Hepatic stellate cell (primary cell): ENCODE results near the gene SETD3.

Source experiments
- DNase-seq: peaks from one replicate; pipeline ENCODE4 v3.0.0; 2011; ENCODE audit warnings: low spot score

Gene SETD3

DNA sequence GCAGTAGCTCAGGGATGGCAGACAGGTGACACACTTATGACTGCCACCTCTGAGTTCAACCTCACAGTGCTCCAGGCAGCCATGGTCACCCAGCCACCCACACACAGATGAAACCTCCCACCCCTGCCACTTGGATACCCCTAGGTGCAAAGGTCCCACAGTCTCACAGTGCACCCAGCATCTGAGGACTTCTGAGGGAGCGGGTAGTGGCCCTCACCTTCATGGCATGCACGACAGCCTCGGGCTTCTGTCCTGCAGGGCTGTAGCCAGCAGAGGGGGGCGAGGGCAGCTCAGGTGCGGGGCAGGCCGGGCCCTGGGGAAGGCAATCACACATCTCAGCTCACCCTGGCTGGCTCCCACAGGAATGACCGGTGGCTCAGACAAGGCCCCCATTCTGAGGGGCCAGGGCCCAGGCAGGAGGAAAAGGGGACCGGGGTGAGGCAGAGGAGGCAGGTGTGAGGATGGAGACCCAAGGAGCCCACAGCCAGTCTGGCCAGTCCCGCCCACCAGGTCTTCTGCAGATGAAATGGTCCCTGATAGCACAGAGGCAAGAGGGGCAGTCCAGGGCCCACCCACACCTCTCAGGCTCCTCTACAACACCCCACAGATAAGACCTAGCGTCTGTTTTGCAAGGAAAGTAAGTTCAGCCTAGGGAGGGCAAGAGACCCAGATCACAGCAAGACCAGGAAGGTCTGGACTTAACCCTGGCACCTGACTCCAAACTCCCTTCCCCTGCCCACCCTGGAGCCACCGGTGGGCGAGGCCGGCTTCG is 36.4 kb upstream of the SETD3 start:
- no peak for DNase-seq

DNA sequence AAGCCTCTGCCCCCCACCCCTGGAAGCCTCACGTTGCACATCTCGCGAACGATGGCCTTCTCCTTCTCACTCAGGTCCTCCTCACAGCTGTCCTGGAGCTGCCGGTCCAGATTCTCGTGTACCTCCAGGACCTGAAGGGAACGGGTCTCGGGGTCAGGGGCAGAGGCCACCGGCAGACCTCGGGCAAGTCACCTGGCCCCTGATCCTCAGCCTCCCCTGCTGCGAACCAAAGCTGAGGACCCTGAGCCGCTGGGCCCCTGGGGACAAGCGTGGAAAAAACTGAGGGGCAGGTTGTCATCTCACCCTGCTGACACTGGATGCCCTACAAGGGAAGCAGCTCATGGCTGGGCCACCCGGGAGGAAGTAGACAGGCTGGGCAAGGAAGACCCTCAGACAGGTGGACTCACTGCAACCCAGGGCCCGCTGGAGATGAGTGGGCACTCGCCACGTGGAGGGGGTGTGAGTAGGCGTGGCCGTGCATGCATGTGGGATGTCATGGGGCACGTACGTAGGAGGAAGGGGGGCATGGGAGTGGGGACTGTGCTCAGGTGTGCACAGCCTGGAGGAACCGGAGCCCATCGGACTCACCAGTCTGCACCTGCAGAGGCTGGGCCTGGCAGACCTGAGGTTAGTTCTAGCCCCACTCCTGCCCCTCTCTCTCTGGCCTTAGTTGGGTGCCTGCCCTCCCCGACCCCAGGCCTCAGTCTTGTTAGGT is 35.7 kb upstream of the SETD3 start:
- DNase-seq: no peak

GRCh38 chr14:99515301-99516155 is 34.9 kb upstream of the SETD3 start:
- no peak for DNase-seq

DNA sequence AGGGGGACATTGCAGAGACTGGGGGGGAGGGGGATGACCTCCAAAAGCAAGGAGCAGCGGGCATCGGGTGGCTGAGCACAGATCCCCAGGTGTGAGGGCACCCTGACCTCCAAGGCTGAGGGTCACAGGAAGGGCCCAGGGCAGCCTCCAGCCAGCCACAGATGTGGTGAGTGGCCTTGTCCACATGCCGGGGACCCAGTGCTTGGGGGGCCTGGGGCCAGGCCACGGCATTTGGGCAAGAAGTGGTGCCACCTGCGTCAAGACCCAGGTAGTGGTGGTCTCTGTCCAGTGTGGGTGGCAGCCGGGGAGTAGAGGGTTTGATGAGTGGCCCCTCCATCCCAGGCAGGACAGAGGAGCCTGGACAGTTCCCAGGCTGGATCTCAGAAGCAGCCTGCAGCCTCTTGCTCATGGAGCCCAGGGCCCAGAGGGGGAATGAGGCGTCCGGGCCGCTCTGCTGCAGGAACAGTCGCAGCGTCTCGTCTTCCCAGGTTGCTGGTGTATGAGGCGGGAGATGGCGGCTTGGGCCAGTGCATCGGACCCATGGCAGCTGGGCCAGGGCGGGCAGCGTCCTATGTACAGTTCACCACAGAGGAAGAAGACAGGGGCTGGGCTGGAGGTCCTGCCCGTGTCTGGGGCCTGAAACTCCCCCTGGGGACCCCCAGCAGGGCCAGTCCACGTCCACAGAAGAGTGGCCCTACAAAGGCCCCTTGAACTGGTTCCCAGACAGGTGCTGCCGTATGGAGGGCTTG is 34.1 kb upstream of the SETD3 start:
- no peak for DNase-seq

DNA sequence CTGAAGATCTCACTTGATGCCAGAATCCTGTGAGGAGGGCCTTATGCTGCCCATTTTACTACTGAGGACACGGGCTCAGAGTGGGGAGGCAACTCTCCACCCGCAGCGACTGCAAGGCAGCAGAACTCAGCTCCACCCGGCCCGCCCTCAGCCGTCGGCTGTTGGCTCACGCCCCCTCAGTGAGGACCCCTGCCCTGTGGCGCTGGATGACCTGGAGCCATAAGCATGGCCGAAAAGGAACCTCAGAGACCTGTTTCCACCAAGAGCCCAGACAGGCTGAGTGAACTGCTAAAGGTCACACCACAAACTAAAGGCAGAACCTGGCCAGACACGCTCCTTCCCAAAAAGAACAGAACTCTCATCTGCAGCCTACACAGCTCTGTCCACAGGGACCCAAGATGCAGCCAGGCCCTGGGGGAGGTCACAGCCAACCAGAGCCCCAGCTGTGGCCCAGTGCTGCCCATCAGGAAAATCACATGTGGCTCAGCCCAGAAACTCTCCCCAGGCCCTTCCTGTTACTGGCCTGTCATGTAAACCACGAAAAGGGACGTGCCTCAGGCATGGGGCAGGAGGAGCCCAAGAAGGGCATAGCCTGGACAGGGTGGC is 33.4 kb upstream of the SETD3 start:
- DNase-seq: no peak

- DNase-seq: no peak
Observed at GRCh38 chr14:99513183-99513694, 32.6 kb upstream of the SETD3 start.

- no peak for DNase-seq
Observed at GRCh38 chr14:99512571-99513182, 32.0 kb upstream of the SETD3 start.

DNA sequence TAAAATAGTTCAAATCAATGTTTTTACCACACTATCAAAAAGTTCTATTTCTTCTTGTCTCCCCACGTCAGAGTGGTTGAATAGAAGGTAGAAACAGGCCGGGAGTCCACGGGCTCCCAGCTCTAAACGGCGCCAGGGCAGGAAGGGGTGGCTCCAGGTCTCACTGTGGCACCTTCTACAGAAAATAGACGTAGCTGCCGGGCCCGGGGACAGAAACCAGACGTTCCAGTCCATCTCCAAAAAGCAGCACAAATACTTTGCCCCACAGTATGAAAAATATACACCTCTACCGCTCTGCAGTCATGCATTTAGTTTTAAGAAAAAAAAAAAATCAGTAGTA is 31.4 kb upstream of the SETD3 start:
- DNase-seq: no peak

DNA sequence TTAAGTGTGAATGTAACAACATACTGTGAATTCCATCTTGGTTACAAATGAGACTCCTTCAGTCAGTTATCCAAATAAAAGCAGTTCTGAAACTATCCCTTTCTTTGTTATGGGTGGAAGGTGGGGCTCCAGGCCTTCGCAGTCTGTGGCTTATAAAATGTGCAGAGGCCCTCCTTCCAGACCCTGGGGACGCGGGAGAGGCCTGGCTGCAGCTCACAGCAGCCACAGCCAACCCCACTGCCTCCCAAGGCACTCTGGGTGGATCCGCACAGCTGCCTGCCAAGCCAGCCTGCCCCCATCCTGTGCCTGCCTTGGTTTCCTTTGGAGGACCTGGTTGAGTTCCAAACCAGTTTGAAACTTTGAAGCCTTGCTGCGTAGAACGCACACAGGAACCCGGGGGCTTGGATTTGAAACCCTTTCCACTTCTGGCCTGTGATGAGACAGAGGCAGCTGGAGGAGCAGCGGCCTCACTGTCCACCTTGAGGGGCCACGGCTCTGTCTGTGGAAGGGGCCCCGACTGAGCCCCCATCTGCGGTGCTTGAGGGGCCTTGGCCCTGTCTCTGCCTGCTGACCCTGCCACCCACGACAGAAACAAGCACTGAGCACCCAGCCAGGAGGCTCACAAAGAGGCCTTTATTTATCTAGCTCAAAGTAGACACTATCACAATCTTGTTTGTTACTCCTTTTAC is 30.9 kb upstream of the SETD3 start:
- DNase-seq: peak; percentile 51

- no peak for DNase-seq
Observed at GRCh38 chr14:99510556-99511139, 30.0 kb upstream of the SETD3 start.

DNA sequence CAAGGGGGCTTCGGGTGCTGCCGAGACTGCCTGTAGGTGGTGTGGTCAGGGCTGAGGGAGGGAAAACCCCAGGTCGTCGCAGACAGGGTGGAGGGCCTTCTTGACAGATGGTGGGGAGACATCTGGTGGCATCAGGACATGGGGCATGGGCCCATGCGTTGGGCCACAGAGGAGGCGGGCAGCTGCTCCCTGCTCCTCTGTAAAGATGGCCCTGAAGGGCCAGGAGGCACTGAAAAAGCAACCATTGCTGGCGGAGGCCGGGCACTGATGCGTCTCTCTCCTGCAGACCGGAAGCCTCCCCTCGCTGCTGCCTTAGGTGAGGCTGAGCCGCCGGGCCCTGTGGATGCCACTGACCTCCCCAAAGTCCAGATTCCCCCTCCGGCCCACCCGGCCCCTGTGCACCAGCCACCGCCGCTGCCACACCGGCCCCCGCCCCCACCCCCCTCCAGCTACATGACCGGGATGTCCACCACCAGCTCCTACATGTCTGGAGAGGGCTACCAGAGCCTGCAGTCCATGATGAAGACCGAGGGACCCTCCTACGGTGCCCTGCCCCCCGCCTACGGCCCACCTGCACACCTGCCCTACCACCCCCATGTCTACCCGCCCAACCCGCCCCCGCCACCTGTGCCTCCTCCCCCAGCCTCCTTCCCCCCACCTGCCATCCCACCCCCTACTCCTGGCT is 29.4 kb upstream of the SETD3 start:
- no peak for DNase-seq

- no peak for DNase-seq
Observed at GRCh38 chr14:99508896-99509629, 28.4 kb upstream of the SETD3 start.

GRCh38 chr14:99507860-99508640 is 27.4 kb upstream of the SETD3 start:
- DNase-seq: no peak

DNA sequence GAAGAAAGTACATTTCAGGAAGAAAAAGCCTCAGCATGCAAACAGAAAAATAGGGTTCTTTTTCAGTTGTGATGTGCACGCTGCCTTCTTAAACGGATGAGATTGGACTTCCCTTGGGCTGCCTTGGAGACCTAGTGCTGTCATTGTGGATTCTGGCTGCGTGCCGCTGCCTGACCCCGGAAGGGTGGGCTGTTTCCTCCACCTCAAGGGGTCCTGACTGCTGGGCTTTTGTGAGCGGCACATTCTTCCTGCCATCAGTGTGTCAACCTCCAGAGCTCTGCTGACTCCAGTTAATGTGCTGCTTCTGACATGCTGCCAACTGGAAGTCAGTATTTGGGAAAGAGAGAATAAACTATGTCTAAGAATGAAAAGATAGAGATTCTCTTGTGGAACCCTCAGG is 25.6 kb upstream of the SETD3 start:
- DNase-seq: no peak

DNA sequence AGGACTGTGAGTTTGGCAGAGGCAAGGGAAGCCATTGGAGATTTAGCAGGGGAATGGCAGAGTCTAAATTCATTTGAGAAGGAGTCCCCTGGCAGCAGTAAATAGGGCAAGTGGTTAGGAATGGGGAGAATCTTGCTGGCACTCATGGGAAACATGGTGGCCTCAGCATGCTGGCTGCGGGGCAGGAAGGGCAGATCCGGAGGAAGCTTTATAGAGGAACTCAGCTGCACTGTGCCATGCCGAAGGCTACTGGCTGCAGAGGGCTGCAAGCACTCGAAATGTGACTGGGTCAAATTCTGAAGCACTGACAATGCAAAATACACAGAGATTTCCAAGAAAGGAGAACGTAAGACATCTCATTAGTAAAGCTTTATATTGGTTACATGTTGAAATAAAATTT is 24.4 kb upstream of the SETD3 start:
- no peak for DNase-seq

- DNase-seq: no peak
Observed at GRCh38 chr14:99503848-99504453, 23.3 kb upstream of the SETD3 start.

- DNase-seq: no peak
Observed at GRCh38 chr14:99502989-99503421, 22.3 kb upstream of the SETD3 start.
